ENCODE measurements around the gene SLC25A25. TPM values are rescaled to one million over a fixed set of nuclear protein-coding genes. Genes with fewer than 3 reads are reported as not detected.
"Not testable (repeated sequence)": the region's sequence is repeated elsewhere in the genome, so short reads cannot be mapped to it uniquely, and the experiment has no call there.

Gene SLC25A25
- total RNA-seq, 1 donor from 2014 or later: 18.0 TPM

DNA sequence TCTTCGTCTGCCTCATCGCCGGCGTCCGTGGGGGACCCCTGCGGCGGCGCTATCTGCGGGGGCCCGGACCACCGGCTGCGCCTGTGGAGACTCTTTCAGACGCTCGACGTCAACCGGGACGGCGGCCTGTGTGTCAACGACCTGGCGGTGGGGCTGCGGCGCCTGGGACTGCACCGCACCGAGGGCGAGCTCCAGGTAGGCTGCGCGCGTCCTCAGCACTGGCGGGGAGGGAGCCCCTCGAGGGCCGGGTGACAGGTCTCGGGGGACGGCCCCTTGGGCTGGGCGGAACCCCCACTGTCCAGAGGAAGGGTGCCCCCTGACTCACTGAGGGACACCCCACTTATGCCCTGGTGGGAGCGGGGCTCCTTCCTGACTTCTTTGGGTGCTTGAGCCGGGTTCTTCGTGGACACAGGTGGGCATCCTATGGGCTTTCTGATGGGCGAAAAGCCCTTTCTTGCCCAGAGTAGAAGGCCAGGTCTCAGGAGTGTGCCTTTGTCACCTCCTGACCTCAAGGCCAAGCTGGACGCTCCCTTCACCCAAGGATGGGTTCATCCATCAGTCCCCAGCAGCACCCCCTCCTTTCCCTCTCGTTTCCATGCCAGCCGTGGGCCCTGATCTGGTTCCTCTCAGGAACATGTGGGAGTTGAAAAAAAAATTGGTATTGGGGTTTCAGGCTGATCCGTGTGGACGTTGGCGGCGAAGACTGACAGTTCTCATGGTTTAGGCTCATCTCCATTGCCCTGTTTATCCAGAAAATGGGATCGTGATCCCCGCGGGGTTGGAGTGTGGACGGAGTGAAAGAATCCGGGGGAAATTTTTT, 564 bp downstream of the SLC25A25 start:
- Mint-ChIP-seq H3K4me3 (ENCODE audit: unreplicated experiment) (peak overlapping the region; percentile 84), H3K9me3 (ENCODE audit: unreplicated experiment) (no peaks in the 10 kb centered on the region), H3K27ac (ENCODE audit: unreplicated experiment) (peak overlapping the region; percentile 93), H3K4me1 (ENCODE audit: unreplicated experiment) (peaks cover 46% of the 10 kb centered on the region), H3K27me3 (ENCODE audit: unreplicated experiment) (no peaks in the 10 kb centered on the region), H3K36me3 (ENCODE audit: unreplicated experiment) (no peaks in the 10 kb centered on the region)
- TF ChIP-seq CTCF (IDR thresholded peaks at IDR 0.05): no peak
- DNase-seq (ENCODE audit: extremely low spot score, unreplicated experiment): no peak

DNA sequence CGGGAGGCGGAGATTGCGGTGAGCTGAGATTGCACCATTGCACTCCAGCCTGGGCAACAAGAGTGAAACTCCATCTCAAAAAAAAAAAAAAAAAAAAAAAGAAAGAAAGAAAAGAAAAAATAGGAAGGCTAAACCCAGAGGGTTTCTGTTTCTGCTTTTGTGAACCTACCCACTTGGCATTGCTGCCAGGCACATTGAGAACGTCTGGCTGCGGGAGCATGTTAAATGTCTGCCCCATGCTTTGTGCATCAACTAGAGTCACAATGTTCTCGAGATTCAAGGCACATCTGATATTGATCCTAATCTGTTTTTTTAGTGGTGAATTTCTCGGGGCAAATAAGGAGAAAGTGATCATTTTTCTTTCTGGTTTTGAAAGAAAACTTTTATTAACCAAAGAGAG, 2.8 kb downstream of the SLC25A25 start:
- H3K27ac Mint-ChIP-seq (ENCODE audit: unreplicated experiment): peak overlapping the region; percentile 67
- no peaks in the 10 kb centered on the region for H3K27me3 Mint-ChIP-seq (ENCODE audit: unreplicated experiment)
- no peak for DNase-seq (ENCODE audit: extremely low spot score, unreplicated experiment)
- H3K36me3 Mint-ChIP-seq (ENCODE audit: unreplicated experiment): no peaks in the 10 kb centered on the region
- H3K4me1 Mint-ChIP-seq (ENCODE audit: unreplicated experiment): peaks cover 48% of the 10 kb centered on the region
- no peak overlapping the region for H3K4me3 Mint-ChIP-seq (ENCODE audit: unreplicated experiment)
- no peak for TF ChIP-seq CTCF (IDR thresholded peaks at IDR 0.05)
- H3K9me3 Mint-ChIP-seq (ENCODE audit: unreplicated experiment): no peaks in the 10 kb centered on the region

- H3K27ac Mint-ChIP-seq (ENCODE audit: unreplicated experiment): peak overlapping the region; percentile 92
- not testable (repeated sequence) for H3K36me3 Mint-ChIP-seq (ENCODE audit: unreplicated experiment); H3K9me3 Mint-ChIP-seq (ENCODE audit: unreplicated experiment); H3K27me3 Mint-ChIP-seq (ENCODE audit: unreplicated experiment); DNase-seq (ENCODE audit: extremely low spot score, unreplicated experiment); H3K4me3 Mint-ChIP-seq (ENCODE audit: unreplicated experiment)
- H3K4me1 Mint-ChIP-seq (ENCODE audit: unreplicated experiment): peaks cover 43% of the 10 kb centered on the region
Observed at GRCh38 chr9:128071475-128071874, 3.4 kb downstream of the SLC25A25 start.

GRCh38 chr9:128072144-128073021, 4.4 kb downstream of the SLC25A25 start:
- Mint-ChIP-seq H3K9me3 (ENCODE audit: unreplicated experiment) (no peaks in the 10 kb centered on the region), H3K4me3 (ENCODE audit: unreplicated experiment) (peak overlapping the region; percentile 47), H3K27ac (ENCODE audit: unreplicated experiment) (peak overlapping the region; percentile 92)

More at GRCh38 chr9:128072144-128073021, 4.4 kb downstream of the SLC25A25 start:
- no peak for TF ChIP-seq CTCF (IDR thresholded peaks at IDR 0.05)
- Mint-ChIP-seq H3K4me1 (ENCODE audit: unreplicated experiment) (peaks cover 43% of the 10 kb centered on the region), H3K36me3 (ENCODE audit: unreplicated experiment) (no peaks in the 10 kb centered on the region), H3K27me3 (ENCODE audit: unreplicated experiment) (no peaks in the 10 kb centered on the region)
- no peak for DNase-seq (ENCODE audit: extremely low spot score, unreplicated experiment)
